ENCODE data around the gene PLD1. TPM values are rescaled to one million over a fixed set of nuclear protein-coding genes. Genes with fewer than 3 reads are reported as not detected.

PLD1 gene
- total RNA-seq, 2 donors from 2014 or later = 9.5 to 15.9 TPM

DNA sequence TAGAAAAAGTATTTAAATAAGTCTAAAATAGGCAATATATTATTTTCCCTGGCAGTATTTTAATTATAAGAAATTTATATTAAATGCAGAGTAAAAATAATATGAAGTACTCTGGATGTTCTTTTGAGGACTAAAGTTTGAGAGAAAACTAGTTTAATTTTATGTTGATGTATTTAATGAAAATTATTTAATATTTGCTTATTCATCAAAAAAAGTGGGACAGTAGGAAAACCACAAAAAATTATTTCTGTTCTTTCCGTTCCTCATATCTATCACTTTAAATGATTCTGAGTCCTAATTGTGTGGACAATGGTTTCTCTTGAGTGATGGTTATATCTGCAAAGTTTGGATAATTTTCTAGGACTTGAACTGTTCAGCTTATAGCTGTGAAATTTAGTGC lies 202.8 kb downstream of the PLD1 start:
- H3K27ac ChIP-seq (ENCODE audit: low read depth, low read length) = no peak overlapping the region
- no peaks in the 10 kb centered on the region for H3K27me3 Mint-ChIP-seq (ENCODE audit: insufficient read depth)
- H3K27me3 ChIP-seq (ENCODE audit: control insufficient read depth, insufficient read depth, low read length, poor library complexity, severe bottlenecking) = no peaks in the 10 kb centered on the region
- no peaks in the 10 kb centered on the region for H3K4me1 ChIP-seq (ENCODE audit: control insufficient read depth, insufficient read depth, low read length)
- H3K9me3 Mint-ChIP-seq = no peaks in the 10 kb centered on the region
- no peak overlapping the region for H3K4me3 ChIP-seq (ENCODE audit: low read length)
- no peak overlapping the region for H3K27ac Mint-ChIP-seq
- H3K36me3 Mint-ChIP-seq (ENCODE audit: low read depth) = peaks cover 2% of the 10 kb centered on the region
- H3K36me3 ChIP-seq (ENCODE audit: control insufficient read depth, insufficient read depth, low read length) = no peaks in the 10 kb centered on the region
- no peak overlapping the region for H3K9ac ChIP-seq (ENCODE audit: extremely low read depth, low read length, poor library complexity, severe bottlenecking)
- WGBS, 2 experiments (ENCODE audit: insufficient coverage in 1 of 2, insufficient read length in 1 of 2) = 100% methylated on average over 1 of the region's 1 CpG; no CpG with 5 or more reads in 1 of the 2 experiments
- TF ChIP-seq, protein P1, sequence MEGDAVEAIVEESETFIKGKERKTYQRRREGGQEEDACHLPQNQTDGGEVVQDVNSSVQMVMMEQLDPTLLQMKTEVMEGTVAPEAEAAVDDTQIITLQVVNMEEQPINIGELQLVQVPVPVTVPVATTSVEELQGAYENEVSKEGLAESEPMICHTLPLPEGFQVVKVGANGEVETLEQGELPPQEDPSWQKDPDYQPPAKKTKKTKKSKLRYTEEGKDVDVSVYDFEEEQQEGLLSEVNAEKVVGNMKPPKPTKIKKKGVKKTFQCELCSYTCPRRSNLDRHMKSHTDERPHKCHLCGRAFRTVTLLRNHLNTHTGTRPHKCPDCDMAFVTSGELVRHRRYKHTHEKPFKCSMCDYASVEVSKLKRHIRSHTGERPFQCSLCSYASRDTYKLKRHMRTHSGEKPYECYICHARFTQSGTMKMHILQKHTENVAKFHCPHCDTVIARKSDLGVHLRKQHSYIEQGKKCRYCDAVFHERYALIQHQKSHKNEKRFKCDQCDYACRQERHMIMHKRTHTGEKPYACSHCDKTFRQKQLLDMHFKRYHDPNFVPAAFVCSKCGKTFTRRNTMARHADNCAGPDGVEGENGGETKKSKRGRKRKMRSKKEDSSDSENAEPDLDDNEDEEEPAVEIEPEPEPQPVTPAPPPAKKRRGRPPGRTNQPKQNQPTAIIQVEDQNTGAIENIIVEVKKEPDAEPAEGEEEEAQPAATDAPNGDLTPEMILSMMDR (conservative IDR thresholded peaks at IDR 0.05) = no peak
- H3K4me3 Mint-ChIP-seq = no peak overlapping the region
- no peaks in the 10 kb centered on the region for H3K9me3 ChIP-seq (ENCODE audit: control insufficient read depth, low read length)
- peaks cover 1% of the 10 kb centered on the region for H3K4me1 Mint-ChIP-seq
- DNase-seq = no peak

DNA sequence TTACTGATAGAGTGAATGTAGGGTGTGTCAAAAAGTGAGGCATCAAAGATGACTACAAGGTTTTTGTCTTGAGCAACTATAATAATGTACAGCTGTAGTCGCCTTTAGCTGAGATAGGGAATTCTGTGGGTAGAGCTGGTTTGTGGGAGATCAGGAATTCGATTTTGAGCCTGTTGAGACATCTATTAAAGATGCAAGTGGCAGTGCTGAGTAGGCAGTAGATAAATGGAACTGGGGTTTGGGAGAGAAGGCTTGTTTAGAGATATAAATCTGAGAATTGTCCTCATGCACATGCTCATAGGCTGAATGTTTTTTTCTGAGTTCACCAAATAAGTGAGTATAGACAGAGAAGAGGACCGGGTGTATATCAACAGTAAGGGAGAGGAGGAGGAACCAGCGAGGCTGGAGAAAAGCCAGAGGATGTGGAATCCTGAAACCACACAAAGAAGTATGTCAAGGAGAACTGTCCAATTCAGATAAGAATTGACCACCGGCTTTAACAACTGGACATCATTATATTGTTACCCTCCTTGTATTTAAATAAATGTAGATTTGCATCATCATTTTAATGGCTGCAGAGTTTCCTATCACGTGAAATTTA lies 204.0 kb downstream of the PLD1 start:
- Mint-ChIP-seq H3K4me3 (no peak overlapping the region), H3K9me3 (no peaks in the 10 kb centered on the region), H3K4me1 (peaks cover 1% of the 10 kb centered on the region), H3K27me3 (ENCODE audit: insufficient read depth) (no peaks in the 10 kb centered on the region), H3K36me3 (ENCODE audit: low read depth) (peaks cover 2% of the 10 kb centered on the region), H3K27ac (no peak overlapping the region)
- TF ChIP-seq, protein P1 (conservative IDR thresholded peaks at IDR 0.05) = no peak
- H3K4me3 ChIP-seq (ENCODE audit: low read length) = no peak overlapping the region
- H3K36me3 ChIP-seq (ENCODE audit: control insufficient read depth, insufficient read depth, low read length) = no peaks in the 10 kb centered on the region
- WGBS, 2 experiments (ENCODE audit: insufficient coverage in 1 of 2, insufficient read length in 1 of 2) = 83 to 91% methylated on average over 3 to 6 of the region's 6 CpGs
- H3K27ac ChIP-seq (ENCODE audit: low read depth, low read length) = no peak overlapping the region
- H3K4me1 ChIP-seq (ENCODE audit: control insufficient read depth, insufficient read depth, low read length) = no peaks in the 10 kb centered on the region
- H3K9me3 ChIP-seq (ENCODE audit: control insufficient read depth, low read length) = no peaks in the 10 kb centered on the region
- DNase-seq = no peak
- no peak overlapping the region for H3K9ac ChIP-seq (ENCODE audit: extremely low read depth, low read length, poor library complexity, severe bottlenecking)
- no peaks in the 10 kb centered on the region for H3K27me3 ChIP-seq (ENCODE audit: control insufficient read depth, insufficient read depth, low read length, poor library complexity, severe bottlenecking)

DNA sequence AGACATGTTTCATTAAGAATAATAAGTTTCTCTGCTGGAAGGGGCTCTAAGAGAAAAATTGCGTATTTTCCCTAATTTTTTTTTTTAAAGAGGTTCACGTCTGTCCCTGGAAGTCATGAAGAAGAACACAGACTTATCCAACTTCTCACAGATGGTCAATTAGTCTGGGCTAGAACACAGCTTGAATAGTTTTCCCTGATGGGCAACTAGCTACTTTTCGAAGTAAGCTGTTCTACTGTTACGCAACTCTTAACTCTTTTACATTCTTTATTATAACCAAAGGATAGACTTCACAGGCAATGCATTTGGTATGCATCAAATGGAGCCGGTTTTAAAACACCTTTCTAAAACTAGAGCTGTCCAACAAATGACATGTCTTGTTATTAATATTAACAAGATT lies 205.9 kb downstream of the PLD1 start:
- TF ChIP-seq, protein P1 (conservative IDR thresholded peaks at IDR 0.05) = no peak
- Mint-ChIP-seq H3K4me1 (peaks cover 1% of the 10 kb centered on the region), H3K9me3 (no peaks in the 10 kb centered on the region), H3K4me3 (no peak overlapping the region), H3K36me3 (ENCODE audit: low read depth) (peaks cover 2% of the 10 kb centered on the region), H3K27me3 (ENCODE audit: insufficient read depth) (no peaks in the 10 kb centered on the region), H3K27ac (no peak overlapping the region)
- no peak for DNase-seq
- Histone ChIP-seq H3K27ac (ENCODE audit: low read depth, low read length) (no peak overlapping the region), H3K9me3 (ENCODE audit: control insufficient read depth, low read length) (no peaks in the 10 kb centered on the region), H3K4me1 (ENCODE audit: control insufficient read depth, insufficient read depth, low read length) (no peaks in the 10 kb centered on the region), H3K4me3 (ENCODE audit: low read length) (no peak overlapping the region), H3K36me3 (ENCODE audit: control insufficient read depth, insufficient read depth, low read length) (no peaks in the 10 kb centered on the region), H3K27me3 (ENCODE audit: control insufficient read depth, insufficient read depth, low read length, poor library complexity, severe bottlenecking) (no peaks in the 10 kb centered on the region), H3K9ac (ENCODE audit: extremely low read depth, low read length, poor library complexity, severe bottlenecking) (no peak overlapping the region)
- 91 to 97% methylated on average over 5 of the region's 5 CpGs for WGBS, 2 experiments (ENCODE audit: insufficient coverage in 1 of 2, insufficient read length in 1 of 2)

Data from endodermal cell (in vitro differentiated cells).